ENCODE results near the gene RYR3.
"Not testable (repeated sequence)": the region's sequence is repeated elsewhere in the genome, so short reads cannot be mapped to it uniquely, and the experiment has no call there.

RYR3 gene

DNA sequence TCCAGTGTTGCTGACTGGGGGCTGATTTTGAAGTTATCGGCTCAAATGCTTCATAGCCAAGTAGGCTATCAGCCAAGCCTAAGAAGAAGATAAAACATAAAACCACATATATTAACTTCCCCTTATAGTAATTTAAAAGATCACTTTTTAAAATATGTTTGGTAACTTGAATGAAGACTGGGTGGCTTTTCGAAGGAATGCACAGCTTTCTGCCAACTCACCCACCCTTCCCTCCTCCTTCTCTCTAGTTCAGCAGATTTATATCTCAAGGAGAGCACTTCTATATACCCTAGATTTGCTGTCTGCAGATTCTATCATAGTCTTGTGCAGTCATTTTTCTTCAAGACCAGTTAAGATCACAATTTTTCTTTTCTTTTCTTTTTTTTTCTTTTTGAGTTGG is 468.1 kb downstream of the RYR3 start:
- DNase-seq = no peak

DNA sequence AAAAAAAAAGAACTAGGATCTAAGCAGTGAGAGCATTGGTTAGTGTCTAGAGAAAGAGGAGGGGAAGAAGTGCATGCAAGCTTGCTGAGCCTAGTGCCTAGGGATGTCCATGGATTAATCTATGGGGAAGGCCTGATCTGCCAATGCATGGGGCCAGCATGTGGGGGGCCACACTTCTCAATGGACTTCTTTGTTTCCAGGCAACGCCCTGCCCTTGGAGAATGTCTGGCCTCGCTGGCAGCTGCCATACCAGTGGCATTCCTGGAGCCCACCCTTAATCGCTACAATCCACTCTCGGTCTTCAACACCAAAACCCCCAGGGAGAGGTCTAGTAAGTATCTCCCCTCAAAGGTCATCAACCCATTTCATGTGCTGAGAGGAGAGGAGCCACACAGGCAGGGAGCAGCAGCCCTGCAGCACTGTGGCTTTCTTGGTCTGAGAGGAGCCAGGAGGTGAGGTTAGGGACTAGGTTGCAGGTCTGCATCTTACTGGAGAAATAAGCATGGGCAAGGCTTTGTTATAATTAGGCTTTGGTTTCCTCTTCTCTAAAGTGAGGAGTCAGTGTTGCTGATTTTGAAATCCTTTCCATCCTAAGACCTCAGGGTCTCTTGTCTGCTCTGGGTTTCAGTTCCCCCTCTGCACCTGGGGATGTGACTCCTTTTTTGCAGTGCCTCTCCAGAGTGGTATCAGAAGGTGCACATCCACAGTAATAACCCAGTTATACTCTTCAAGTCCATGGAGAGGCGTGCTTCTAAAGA is 469.4 kb downstream of the RYR3 start:
- no peak for DNase-seq

DNA sequence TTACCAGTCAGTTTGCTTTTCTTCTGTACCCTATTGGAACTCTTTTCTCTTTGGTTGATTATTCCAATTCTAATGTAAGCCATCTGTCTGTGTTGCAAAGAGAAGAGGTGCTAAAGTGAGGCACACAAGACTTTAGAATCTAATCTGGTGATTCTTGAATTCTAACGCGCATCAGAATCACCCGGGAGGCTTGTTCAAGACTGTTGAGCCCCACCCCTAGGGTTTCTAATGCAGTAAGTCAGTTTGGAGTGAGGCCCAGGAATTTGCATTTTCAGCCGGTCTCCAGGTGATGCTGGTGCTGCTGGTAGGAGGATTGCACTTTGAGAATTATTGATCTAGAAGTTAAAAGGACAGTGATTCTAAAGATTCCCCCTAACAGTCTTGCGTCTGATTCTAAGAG is 472.2 kb downstream of the RYR3 start:
- DNase-seq = no peak

GRCh38 chr15:33785366-33785765 is 474.6 kb downstream of the RYR3 start:
- no peak for DNase-seq

- DNase-seq = no peak
Observed at GRCh38 chr15:33788906-33789540, 478.3 kb downstream of the RYR3 start.

DNA sequence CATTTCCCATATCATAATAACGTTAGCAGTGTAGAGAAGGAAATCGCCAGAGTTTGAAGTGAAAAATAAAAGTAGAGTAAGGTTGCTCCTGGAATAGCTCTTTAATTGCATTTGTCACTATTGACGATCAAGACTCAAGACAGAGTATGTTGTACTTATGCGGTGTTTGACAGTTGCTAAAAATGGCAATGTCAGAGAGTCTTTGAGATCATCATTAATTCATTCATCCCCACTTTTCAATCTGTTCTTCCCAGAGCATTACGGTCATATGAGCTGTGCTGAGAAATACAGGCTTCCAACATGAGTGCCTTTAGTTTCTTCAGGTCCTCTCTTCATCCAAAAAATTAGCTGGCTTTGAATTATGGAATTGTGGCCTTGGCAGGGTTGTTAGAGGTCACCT is 483.7 kb downstream of the RYR3 start:
- no peak for DNase-seq

DNA sequence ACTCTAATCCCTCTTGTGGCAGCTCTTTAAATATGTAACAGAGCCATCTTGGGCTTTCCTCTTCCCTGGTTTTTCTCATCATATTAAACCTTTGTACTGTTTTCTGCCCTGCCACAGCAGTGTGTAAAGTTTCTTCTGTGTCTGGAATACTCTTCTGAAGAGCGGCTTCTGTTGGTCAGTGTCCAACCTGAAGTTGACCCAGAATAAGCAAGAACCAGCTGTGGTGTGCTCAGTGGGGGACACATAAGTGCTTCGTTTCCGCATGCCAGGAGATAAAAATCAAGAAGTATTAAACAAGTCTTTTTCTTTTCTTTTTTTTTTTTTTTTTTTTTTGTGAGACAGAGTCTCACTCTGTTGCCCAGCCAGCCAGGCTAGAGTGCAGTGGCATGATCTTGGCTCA is 484.3 kb downstream of the RYR3 start:
- DNase-seq = no peak

DNA sequence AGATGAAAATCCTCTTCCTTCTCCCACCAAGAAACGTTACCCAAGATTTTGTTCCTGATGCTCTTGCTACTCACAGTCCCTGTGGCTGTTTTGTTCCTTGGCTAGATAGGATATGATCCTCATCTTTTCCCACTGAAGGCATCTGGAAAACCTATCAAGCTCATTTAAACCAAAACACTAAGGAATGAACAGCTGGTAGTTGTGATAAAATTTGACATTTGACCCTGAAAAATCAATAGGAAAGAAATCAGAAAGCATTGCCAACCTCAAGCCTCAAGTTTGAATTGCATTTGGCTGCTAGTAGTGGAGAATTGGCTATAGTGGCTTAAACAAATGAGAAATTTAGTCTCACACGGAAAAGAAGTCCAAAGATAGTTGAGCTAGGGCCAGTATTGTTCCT is 486.9 kb downstream of the RYR3 start:
- DNase-seq = no peak

GRCh38 chr15:33801954-33802353 is 491.2 kb downstream of the RYR3 start:
- DNase-seq = no peak

DNA sequence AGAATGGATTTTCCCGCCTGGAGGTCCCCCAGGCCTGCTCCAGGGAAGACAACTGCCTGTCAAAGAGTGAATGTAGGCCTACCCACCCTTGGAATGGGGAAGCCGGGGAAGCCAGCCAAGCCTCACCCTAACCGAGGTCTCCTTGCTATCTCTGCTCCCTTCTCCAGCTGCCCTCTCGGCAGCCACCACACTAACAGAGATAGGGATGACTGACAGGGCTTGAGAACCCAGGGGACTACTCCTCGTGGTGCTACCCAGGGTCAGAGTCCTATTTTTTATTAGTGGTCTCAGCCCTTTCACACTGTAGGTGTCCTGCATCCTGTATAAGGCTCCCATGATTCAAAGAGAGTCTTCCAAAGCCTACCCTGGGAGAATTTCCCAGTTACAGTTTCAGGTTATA is 496.9 kb downstream of the RYR3 start:
- DNase-seq = no peak

GRCh38 chr15:33808720-33809457 is 498.1 kb downstream of the RYR3 start:
- no peak for DNase-seq

DNA sequence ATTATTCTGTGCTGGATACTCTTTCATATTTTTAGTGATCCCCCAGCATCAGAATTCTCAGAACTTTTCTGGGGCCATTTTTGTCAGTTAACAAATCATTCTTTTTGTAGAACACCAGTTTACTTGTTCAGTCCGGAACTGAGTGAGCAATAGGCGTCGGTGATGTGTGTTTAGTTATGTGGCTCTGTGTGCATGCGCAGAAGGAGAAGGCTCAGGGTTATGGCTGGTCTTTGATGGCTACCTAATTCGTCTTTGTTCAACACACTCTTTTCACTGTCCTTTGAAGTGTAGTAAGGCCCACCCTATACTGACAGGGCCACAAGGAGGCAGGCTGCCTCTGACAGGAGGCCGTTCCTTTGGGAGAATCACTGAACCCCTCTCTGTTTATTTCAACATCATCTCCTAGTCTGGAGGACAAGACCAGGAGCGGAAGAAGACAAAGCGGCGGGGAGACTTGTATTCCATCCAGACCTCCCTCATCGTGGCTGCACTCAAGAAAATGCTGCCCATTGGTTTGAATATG is 499.4 kb downstream of the RYR3 start:
- DNase-seq = no peak

- no peak for DNase-seq
Observed at GRCh38 chr15:33810806-33811205, 500.0 kb downstream of the RYR3 start.

DNA sequence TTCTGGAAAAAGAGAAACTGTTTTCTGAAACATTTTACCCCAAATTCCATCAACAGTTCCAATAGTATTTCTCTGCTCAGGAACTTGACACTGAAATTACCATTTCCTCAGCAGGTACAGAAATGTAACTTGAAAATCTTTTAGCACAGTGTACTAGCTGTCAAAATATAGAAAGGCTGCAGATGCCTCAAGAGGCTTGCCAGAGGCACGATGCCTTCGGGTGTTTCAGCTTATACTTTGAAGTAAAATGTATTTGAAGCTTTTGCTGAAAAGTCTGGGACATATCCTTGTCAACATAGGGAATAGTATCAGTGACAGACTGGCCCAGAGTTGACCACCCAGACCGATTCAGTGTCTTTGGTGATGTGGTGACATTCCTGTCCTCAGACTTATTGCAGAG is 503.1 kb downstream of the RYR3 start:
- no peak for DNase-seq

- not testable (repeated sequence) for DNase-seq
Observed at GRCh38 chr15:33819499-33819898, 508.7 kb downstream of the RYR3 start.

DNA sequence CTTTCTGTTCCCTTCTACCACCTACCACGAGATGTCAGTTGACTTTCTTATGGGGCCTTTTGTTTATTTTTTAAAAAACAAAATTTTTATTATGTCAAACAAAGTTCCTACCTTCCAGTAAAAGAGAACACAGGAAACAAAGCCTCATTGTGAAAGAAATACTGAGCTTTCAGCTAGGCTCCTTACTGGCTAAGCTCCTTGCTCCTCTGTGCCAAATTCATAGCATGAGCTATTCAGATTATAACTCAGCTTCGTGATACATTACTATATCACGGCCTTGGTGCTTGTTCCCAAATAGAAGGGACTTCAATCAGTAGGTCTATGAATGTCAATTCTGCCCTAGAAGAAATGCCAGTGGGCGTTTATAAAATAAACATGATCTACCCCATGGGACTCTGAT is 511.7 kb downstream of the RYR3 start:
- DNase-seq = no peak

GRCh38 chr15:33823119-33823518 is 512.4 kb downstream of the RYR3 start:
- no peak for DNase-seq

DNA sequence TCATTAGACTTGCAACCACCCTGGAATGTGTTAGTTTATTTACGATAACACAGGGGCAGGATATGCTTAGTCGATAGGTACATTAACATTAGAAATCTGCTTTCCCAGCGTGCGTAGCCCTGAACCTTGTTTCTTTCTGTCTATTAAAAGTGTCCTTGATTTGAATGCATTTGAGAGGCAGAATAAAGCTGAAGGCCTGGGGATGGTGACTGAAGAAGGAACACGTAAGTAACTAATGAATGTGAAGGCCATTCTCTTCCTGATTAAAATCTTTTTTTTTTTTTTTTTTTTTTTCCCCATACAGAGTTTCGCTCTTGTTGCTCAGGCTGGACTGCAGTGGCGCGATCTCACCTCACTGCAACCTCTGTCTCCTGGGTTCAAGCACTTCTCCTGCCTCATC is 514.7 kb downstream of the RYR3 start:
- no peak for DNase-seq

DNA sequence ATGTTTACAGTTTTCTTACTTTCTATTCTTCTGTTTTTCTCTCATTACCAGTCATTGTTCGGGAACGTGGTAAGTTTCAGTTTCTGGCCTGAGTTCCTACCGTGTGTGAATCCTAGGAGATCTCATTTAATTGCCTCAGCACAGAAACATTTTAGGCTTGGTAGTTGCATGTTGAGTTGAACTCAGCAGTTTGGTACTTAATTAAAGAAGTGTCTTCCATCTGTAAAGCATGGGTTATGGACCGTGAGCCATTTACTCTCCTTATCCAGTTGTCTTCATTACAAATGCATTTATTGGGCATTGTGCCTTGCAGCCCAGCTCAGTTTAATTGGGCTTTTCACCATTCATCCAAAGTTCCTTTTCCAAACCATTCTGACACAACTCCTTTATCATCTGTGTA is 515.4 kb downstream of the RYR3 start:
- DNase-seq = no peak

- no peak for DNase-seq
Observed at GRCh38 chr15:33830351-33830750, 519.6 kb downstream of the RYR3 start.

- no peak for DNase-seq
Observed at GRCh38 chr15:33831646-33832045, 520.9 kb downstream of the RYR3 start.

- DNase-seq = no peak
Observed at GRCh38 chr15:33834892-33835743, 524.4 kb downstream of the RYR3 start.
